HUES6 (cell line): ENCODE data around the gene CILP2.

Source experiments
- H3K27ac ChIP-seq: 2 replicates; pipeline ENCODE4 v1.7.0; 2013; ENCODE audit warnings: low read depth, mild to moderate bottlenecking, low read length, inconsistent platforms
- H3K27me3 ChIP-seq: 2 replicates; pipeline ENCODE4 v1.6.1; 2013; ENCODE audit warnings: low read length; ENCODE audit not compliant: control insufficient read depth, insufficient read depth
- H3K36me3 ChIP-seq: 2 replicates; pipeline ENCODE4 v1.6.1; 2013; ENCODE audit warnings: low read length; ENCODE audit not compliant: control insufficient read depth, insufficient read depth
- H3K4me1 ChIP-seq: 2 replicates; pipeline ENCODE4 v1.6.1; 2013; ENCODE audit warnings: low read length; ENCODE audit not compliant: control insufficient read depth, insufficient read depth
- H3K4me3 ChIP-seq: 2 replicates; pipeline ENCODE4 v1.5.1; 2013; ENCODE audit warnings: low read depth, low read length
- H3K9ac ChIP-seq: one replicate; pipeline ENCODE4 v1.6.1; 2013; ENCODE audit warnings: mild to moderate bottlenecking, low read length
- H3K9me3 ChIP-seq: 2 replicates; pipeline ENCODE4 v1.6.1; 2013; ENCODE audit warnings: low read depth, low read length; ENCODE audit not compliant: control insufficient read depth, insufficient read depth

The CILP2 gene

DNA sequence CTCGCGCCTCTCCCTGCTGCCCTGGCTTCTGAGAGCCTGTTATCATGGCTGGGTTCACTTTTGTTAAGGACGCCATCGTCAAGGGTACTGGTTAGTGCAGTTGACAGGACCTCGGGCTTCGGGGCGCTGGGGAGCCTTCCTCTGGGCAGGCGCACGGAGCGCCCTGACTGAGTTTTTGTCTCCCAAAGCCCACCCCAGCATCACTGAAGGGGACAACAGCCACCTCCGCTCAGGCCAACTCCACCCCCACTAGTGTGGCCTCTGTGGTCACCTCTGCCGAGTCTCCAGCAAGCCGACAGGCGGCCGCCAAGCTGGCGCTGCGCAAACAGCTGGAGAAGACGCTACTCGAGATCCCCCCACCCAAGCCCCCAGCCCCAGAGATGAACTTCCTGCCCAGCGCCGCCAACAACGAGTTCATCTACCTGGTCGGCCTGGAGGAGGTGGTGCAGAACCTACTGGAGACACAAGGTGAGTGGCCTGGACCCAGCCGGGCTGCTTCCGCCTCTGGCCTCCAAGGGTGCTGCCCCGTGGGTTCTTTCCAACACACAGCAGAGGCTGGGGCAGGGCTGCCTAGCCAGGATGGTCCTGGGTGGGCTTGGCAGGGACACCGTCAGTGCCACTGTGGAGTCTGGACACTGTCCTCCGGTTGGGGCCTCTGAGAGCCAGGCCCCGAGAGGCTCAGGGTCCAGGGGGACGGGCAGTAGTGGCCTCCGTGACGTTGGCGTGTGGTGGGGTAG lies 39.6 kb upstream of the CILP2 start:
- Histone ChIP-seq H3K9ac (no peak overlapping the region), H3K9me3 (no peaks in the 10 kb centered on the region), H3K4me3 (no peak overlapping the region), H3K36me3 (peaks cover 96% of the 10 kb centered on the region), H3K27ac (no peak overlapping the region), H3K27me3 (no peaks in the 10 kb centered on the region), H3K4me1 (no peaks in the 10 kb centered on the region)

DNA sequence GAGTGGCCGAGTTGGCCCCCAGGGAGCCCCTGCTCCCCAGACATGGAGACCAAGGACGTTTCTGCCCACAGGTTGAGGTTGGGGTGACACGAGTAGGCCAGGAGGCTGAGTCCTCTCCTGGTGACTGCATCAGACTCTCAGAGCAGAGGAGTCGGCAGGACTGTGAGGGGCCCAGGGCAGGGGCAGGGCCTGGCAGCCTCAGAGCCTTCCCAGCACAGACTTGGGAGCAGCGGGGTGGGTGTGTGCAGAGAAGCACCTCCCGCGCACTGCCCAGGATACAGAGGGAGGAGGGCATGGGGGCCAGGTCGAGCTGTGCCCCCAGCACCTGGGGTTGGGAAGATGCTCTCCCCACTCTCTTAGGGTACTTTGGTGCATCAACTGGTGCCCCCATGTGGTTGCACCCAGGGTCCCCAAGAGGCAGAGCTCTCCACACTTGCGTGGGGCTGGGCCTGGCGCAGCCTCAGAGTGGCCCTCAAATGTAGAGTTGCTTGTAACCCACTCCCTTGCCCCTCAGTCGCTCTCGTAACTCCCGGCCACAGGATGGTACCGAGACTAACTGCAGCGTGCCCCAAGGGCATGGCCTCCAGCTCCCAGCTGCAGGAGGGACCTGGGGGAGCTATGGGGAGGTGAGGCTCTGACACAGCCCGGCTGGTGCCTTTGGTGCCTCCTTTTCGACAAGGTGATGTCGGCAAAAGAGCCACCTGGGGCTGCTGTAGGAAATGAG lies 38.6 kb upstream of the CILP2 start:
- H3K9ac ChIP-seq: no peak overlapping the region
- peaks cover 97% of the 10 kb centered on the region for H3K36me3 ChIP-seq
- H3K27ac ChIP-seq: no peak overlapping the region
- H3K9me3 ChIP-seq: no peaks in the 10 kb centered on the region
- no peak overlapping the region for H3K4me3 ChIP-seq
- H3K4me1 ChIP-seq: no peaks in the 10 kb centered on the region
- H3K27me3 ChIP-seq: no peaks in the 10 kb centered on the region

DNA sequence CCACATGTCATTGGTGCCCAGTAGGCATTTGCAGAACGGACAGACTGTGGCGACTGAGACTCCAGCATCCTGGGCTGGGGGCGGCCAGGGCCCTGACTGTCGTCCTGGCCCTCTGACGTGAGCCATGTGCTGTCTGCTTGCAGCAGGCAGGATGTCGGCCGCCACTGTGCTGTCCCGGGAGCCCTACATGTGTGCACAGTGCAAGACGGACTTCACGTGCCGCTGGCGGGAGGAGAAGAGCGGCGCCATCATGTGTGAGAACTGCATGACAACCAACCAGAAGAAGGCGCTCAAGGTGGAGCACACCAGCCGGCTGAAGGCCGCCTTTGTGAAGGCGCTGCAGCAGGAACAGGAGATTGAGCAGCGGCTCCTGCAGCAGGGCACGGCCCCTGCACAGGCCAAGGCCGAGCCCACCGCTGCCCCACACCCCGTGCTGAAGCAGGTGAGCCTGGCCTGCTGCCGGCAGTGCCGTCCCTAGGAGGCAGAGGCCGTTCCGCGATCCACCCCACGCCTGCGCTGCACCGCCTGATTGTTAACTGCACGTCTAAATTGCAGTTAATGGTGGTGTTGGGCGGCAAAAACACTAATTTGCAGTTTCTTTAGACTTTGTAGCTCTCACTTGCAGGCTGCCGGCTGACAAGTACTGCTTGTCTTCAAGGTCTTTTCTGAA lies 37.0 kb upstream of the CILP2 start:
- H3K27ac ChIP-seq: 0 out of 2 replicates have a peak overlapping the region, but pooled peaks have one; percentile 28
- H3K4me1 ChIP-seq: no peaks in the 10 kb centered on the region
- no peak overlapping the region for H3K9ac ChIP-seq
- H3K9me3 ChIP-seq: no peaks in the 10 kb centered on the region
- H3K36me3 ChIP-seq: peaks cover 100% of the 10 kb centered on the region
- H3K27me3 ChIP-seq: no peaks in the 10 kb centered on the region
- H3K4me3 ChIP-seq: no peak overlapping the region

DNA sequence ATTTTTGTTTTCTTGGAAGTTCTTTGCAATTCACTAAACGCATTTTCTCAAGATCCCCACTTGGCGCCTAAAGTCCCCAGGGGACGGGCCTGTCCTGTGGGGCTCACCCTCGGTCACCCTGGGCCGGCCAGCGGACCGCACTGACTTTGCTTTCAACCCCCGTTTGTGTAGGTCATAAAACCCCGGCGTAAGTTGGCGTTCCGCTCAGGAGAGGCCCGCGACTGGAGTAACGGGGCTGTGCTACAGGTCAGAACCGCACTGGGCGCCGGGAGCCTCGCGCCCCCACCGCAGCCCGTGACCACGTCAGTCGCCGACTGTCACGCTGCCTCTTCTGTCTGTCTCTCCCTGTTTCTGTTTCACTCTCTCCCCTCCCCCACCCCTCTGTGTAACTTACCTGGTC lies 36.3 kb upstream of the CILP2 start:
- Histone ChIP-seq H3K27ac (0 out of 2 replicates have a peak overlapping the region, but pooled peaks have one; percentile 28), H3K4me3 (no peak overlapping the region), H3K9ac (no peak overlapping the region), H3K4me1 (no peaks in the 10 kb centered on the region), H3K36me3 (peaks cover 97% of the 10 kb centered on the region), H3K27me3 (no peaks in the 10 kb centered on the region), H3K9me3 (no peaks in the 10 kb centered on the region)

DNA sequence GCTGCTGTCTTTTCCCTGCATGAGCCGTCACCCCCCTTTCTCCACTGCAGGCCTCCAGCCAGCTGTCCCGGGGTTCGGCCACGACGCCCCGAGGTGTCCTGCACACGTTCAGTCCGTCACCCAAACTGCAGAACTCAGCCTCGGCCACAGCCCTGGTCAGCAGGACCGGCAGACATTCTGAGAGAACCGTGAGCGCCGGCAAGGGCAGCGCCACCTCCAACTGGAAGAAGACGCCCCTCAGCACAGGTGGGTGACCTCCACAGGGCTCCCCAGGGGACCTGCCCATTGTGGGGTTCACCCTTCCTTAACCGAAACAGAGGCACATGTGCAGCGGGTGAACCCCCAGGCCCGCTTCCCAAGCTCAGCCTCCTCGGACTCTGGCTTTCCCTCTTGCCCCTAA lies 35.8 kb upstream of the CILP2 start:
- H3K4me3 ChIP-seq: no peak overlapping the region
- no peaks in the 10 kb centered on the region for H3K9me3 ChIP-seq
- no peaks in the 10 kb centered on the region for H3K4me1 ChIP-seq
- peaks cover 95% of the 10 kb centered on the region for H3K36me3 ChIP-seq
- no peak overlapping the region for H3K9ac ChIP-seq
- H3K27ac ChIP-seq: no peak overlapping the region
- H3K27me3 ChIP-seq: no peaks in the 10 kb centered on the region

DNA sequence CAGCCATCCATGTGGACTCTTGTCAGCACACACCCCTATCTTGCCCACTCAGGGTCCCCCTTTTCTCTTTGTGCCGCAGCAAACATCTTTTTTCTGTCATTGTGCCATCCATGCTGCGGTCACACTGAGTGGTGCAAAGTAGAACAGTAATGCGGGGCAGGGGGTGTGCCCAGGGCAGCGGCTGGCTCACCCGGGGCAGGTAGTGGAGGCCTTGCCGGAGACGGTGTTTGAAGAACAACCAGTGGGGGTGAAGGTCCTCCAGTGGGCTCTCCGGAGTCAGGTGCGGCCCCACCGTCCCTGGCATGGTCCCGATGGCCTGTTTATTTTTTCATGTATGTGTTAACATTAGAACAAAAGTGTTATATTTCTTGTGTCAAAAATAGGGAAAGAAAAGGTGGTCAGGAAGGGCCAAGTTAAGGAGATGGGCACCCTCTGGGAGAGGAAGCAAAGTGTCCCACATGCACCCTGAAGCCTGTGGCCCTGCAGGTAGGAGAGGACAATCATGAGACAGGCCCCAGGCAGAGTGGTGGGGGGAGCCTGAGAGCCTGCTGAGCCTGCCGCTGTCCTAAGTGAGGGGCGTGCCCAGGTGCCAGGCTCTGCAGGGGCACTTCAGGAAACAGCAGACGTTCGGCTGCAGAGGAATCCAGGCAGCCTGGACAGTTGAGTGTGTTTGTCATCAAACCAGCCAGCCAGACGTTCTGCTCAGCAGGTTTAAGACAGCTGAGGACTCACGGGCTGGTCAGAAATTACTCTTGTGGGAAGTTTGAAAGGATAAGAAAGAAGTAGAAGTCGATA lies 35.1 kb upstream of the CILP2 start:
- Histone ChIP-seq H3K4me3 (no peak overlapping the region), H3K27ac (no peak overlapping the region; the same call in 1 of the 2 replicates), H3K36me3 (peaks cover 92% of the 10 kb centered on the region), H3K9ac (no peak overlapping the region), H3K27me3 (no peaks in the 10 kb centered on the region), H3K4me1 (no peaks in the 10 kb centered on the region), H3K9me3 (no peaks in the 10 kb centered on the region)

DNA sequence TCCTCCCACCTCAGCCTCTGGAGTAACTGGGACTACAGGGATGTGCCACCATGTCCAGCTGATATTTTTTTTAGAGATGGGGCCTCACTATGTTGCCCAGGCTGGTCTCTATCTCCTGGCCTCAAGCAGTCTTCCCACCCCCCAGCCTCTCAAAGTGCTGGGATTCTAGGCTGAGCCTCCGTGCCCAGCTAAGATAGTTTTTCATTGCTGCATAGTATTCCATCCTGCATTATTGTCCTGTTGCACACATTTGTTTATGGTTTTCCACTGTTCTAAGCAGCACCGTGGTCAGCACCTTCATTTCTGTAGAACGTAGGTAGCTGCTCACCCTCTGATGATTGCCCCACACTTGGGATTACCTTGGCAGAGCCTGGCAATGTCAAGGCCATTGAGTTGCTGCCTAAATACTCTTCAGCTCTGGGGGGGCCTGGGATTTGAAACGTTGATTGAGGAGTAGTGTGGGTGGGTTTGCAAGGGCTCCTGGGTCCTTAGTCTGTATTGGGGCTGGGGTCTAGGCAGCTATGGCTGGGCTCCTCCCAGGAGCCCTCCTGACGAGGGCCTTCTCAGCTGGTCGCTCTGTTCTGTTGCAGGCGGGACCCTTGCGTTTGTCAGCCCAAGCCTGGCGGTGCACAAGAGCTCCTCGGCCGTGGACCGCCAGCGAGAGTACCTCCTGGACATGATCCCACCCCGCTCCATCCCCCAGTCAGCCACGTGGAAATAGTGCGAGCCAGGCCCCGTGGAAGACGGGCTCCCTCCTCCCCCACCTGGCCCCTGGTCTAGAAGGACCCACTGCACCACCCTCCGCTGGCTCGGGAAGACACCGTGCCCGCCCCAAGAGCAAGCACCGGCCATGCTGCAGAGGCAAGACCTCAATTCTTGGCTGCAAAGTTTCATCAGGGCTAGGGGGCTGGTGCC lies 33.1 kb upstream of the CILP2 start:
- no peaks in the 10 kb centered on the region for H3K4me1 ChIP-seq
- H3K27me3 ChIP-seq: no peaks in the 10 kb centered on the region
- no peaks in the 10 kb centered on the region for H3K9me3 ChIP-seq
- peaks cover 72% of the 10 kb centered on the region for H3K36me3 ChIP-seq
- H3K27ac ChIP-seq: no peak overlapping the region
- H3K9ac ChIP-seq: no peak overlapping the region
- H3K4me3 ChIP-seq: no peak overlapping the region

DNA sequence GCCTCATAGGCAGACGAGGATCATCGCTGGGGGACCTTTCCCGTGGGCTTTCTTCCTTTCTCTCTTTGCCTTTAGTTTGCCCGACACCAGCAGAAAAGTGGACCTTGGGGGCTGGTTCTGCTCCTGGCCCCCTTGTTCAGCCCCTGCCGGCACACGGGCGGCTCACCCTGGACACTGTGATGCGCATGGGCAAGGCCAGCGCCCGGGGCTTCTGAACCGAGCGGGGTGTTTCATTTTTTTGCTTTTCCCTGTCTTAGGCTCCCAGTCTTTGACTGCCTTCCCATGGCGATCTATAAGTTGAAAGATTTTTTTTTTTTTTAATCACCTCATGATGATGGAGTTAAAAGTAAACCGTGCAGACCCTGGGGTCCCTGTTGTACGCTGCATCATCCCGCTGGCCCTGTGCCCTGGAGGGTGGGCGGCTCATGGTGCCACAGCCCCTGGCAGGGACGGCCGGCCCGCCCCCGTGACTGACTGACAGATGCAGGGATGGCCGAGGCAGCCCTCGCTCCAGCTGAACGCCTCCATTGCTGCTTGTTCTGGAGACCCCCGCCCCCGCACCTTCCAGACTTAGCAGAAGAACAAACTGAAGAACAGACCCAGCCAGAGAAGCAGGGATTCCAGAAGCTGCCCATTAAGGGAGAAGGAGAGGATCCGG lies 32.3 kb upstream of the CILP2 start:
- Histone ChIP-seq H3K4me1 (no peaks in the 10 kb centered on the region), H3K27ac (no peak overlapping the region), H3K36me3 (peaks cover 64% of the 10 kb centered on the region), H3K9ac (no peak overlapping the region), H3K9me3 (no peaks in the 10 kb centered on the region), H3K4me3 (no peak overlapping the region), H3K27me3 (no peaks in the 10 kb centered on the region)

DNA sequence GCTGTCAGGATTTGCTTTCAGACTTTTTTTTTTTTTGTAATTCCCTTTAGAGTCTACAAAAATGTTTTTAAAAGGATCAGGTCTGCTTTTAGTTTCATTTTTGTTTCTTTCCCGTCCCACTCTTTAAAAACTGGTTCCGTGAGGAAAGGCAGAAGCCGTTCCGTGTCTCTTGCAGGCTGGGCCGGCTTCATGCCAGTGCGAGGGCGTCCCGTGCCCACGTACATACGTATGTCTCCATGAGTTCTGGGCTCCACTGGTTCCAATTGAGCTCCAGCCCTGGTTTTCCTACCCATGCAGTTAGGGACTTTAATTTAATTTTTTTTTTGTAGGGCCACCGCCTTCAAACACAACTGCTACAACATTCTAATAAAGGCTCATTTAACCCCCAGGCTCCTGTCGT lies 31.5 kb upstream of the CILP2 start:
- H3K9me3 ChIP-seq: no peaks in the 10 kb centered on the region
- peaks cover 56% of the 10 kb centered on the region for H3K36me3 ChIP-seq
- H3K9ac ChIP-seq: no peak overlapping the region
- H3K4me1 ChIP-seq: no peaks in the 10 kb centered on the region
- H3K27me3 ChIP-seq: no peaks in the 10 kb centered on the region
- H3K27ac ChIP-seq: no peak overlapping the region
- no peak overlapping the region for H3K4me3 ChIP-seq

DNA sequence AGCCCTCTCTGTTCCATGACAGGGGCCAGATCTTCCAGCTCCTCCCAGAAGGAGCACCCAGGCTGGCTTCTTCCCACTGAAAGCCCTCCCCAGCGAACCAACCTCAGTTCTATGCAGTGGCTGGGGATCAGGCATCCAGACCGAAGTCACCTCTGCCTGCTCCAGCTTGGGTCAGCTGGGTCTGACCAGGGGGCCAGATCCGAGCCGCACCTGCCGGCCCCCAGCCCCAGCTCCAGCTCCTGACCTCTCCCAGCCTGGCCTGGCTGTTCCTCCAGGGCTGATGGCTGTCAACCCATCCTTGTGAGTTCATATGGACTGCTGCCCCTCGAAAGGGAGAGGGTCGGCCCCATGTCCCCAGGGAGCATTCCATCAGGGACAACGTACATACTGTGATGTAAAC lies 30.7 kb upstream of the CILP2 start:
- Histone ChIP-seq H3K4me1 (no peaks in the 10 kb centered on the region), H3K9me3 (no peaks in the 10 kb centered on the region), H3K36me3 (peaks cover 49% of the 10 kb centered on the region), H3K9ac (no peak overlapping the region), H3K27me3 (no peaks in the 10 kb centered on the region), H3K4me3 (no peak overlapping the region), H3K27ac (no peak overlapping the region)
